K562 (cell line): ENCODE data around the gene FOXN3. TPM values are rescaled to one million over a fixed set of nuclear protein-coding genes. Genes with fewer than 3 reads are reported as not detected.

ENCODE experiments used
- ATAC-seq: fragments of 200-7000 bp; cut with Tn5 transposase; 3 replicates; pipeline ENCODE4 v1.9.1; 2020; ENCODE audit warnings: moderate library complexity
- BruUV-seq: library from RNA; stranded (reverse); fragments of 400-500 nt; replicated peaks from 2 replicates; lab custom pipeline; 2021; lab: Mats Ljungman, UMichigan
- CTCF ChIA-PET: fragments of 300-600 bp; formaldehyde crosslinking; extraction: SDS; loops from one replicate; lab custom pipeline; 2021; ENCODE audit warnings: low intra/inter-chr PET ratio; lab: Yijun Ruan, JAX
- POLR2A ChIA-PET: fragments of 300-600, 350-650 bp; sonication (Branson Sonifier 250); formaldehyde crosslinking; extraction: SDS; loops from one replicate; lab custom pipeline; 2021; ENCODE audit warnings: antibody characterized with exemption, inconsistent platforms; lab: Yijun Ruan, JAX
- DNase-seq, 4 experiments: peaks; one replicate each; pipeline versions ENCODE4 v3.0.0 to v3.0.0-alpha.2; 2011 to 2018; ENCODE audit warnings: low spot score in 3 of 4, mixed read lengths in 3 of 4; ENCODE audit errors: extremely low read depth in 1 of 4
- FAIRE-seq: peaks from 2 replicates; lab custom pipeline; 2011; peaks lifted over from hg19 to GRCh38; lab: Jason Lieb, UNC
- H2AFZ ChIP-seq: 2 replicates; pipeline ENCODE4 v1.6.0; 2011; ENCODE audit warnings: low read depth, low read length, control low read depth, inconsistent platforms
- H3K27ac ChIP-seq: fragments of 200-600 bp; 3 replicates; pipeline ENCODE4 v1.8.0; 2011; ENCODE audit warnings: low read depth, mild to moderate bottlenecking, control low read depth, inconsistent platforms, low read length, moderate library complexity, mixed read lengths; ENCODE audit errors: extremely low read depth
- H3K27me3 ChIP-seq, 2 experiments: fragments of 300-600 bp in 1 of 2; 2 replicates in 1 of 2; 3 replicates in 1 of 2; pipeline versions ENCODE4 v1.6.0 to v1.8.0; 2011; ENCODE audit warnings: inconsistent platforms in 2 of 2, low read length in 2 of 2, mild to moderate bottlenecking in 1 of 2, mixed read lengths in 1 of 2, moderate library complexity in 1 of 2; ENCODE audit not compliant: control insufficient read depth in 2 of 2, insufficient read depth in 2 of 2
- H3K36me3 ChIP-seq: fragments of 300-600 bp; 3 replicates; pipeline ENCODE4 v1.8.0; 2011; ENCODE audit warnings: mild to moderate bottlenecking, low read length, inconsistent platforms; ENCODE audit not compliant: control insufficient read depth, insufficient read depth
- H3K4me1 ChIP-seq, 2 experiments: fragments of 200-600 bp in 1 of 2; replicated peaks in 1 of 2; 2 replicates in 1 of 2; 3 replicates in 1 of 2; pipeline versions ENCODE4 v1.5.1 to v1.8.0; 2011; ENCODE audit warnings: inconsistent platforms in 2 of 2, low read length in 2 of 2, mild to moderate bottlenecking in 1 of 2, mixed read lengths in 1 of 2, moderate library complexity in 1 of 2; ENCODE audit not compliant: control insufficient read depth in 2 of 2, insufficient read depth in 2 of 2
- H3K4me2 ChIP-seq: 2 replicates; pipeline ENCODE4 v1.6.1; 2011; ENCODE audit warnings: low read length, control low read depth, inconsistent platforms, mixed read lengths; ENCODE audit not compliant: insufficient read depth
- H3K4me3 ChIP-seq: fragments of 200-600 bp; sonication (generic), shearing (Covaris generic); 2 replicates; pipeline ENCODE4 v1.5.1; 2016; ENCODE audit warnings: control low read depth, inconsistent platforms
- H3K79me2 ChIP-seq: fragments of 200-600 bp; 3 replicates; pipeline ENCODE4 v1.8.0; 2011; ENCODE audit warnings: low read length, inconsistent platforms; ENCODE audit not compliant: control insufficient read depth, insufficient read depth
- H3K9ac ChIP-seq, 2 experiments: 2 replicates each; pipeline versions ENCODE4 v1.6.0 to v1.6.1; 2011; ENCODE audit warnings: low read depth in 2 of 2, low read length in 2 of 2, control low read depth in 1 of 2, inconsistent platforms in 1 of 2, mild to moderate bottlenecking in 1 of 2, mixed read lengths in 1 of 2; ENCODE audit not compliant: insufficient read depth in 1 of 2
- H3K9me1 ChIP-seq: one replicate; pipeline ENCODE4 v1.6.0; 2011; ENCODE audit warnings: inconsistent platforms, mild to moderate bottlenecking, low read length, moderate library complexity; ENCODE audit not compliant: control insufficient read depth, insufficient read depth
- H3K9me3 ChIP-seq: replicated peaks from 2 replicates; pipeline ENCODE4 v1.5.1; 2011; ENCODE audit warnings: low read depth, low read length, inconsistent platforms; ENCODE audit not compliant: control insufficient read depth, insufficient read depth
- H4K20me1 ChIP-seq: replicated peaks from 2 replicates; pipeline ENCODE4 v1.6.1; 2011; ENCODE audit warnings: low read length, inconsistent platforms, mixed read lengths; ENCODE audit not compliant: control insufficient read depth, insufficient read depth
- FOXK1 ChIP-seq: sonication (generic); formaldehyde crosslinking; IDR thresholded peaks from 2 replicates; pipeline ENCODE4 v1.8.0; 2022; ENCODE audit warnings: missing genetic modification reagents, mild to moderate bottlenecking, borderline replicate concordance
- KAT2B ChIP-seq: IDR thresholded peaks from one replicate; pipeline ENCODE4 v1.6.1; 2012; ENCODE audit warnings: low read depth, mild to moderate bottlenecking, control low read depth, inconsistent platforms, low read length, moderate library complexity
- NONO ChIP-seq, 2 experiments: fragments of 200-400 bp in 1 of 2; fragments of 450-650 bp in 1 of 2; formaldehyde crosslinking in 1 of 2; IDR thresholded peaks; 2 replicates each; pipeline ENCODE4 v1.6.1; 2017; ENCODE audit warnings: low read depth in 2 of 2, mild to moderate bottlenecking in 2 of 2, moderate library complexity in 2 of 2, low read length in 1 of 2
- POLR3A ChIP-seq: IDR thresholded peaks from 2 replicates; pipeline ENCODE4 v1.6.1; 2011; ENCODE audit warnings: borderline replicate concordance, mild to moderate bottlenecking, moderate library complexity; ENCODE audit not compliant: insufficient read length, insufficient read depth; ENCODE audit errors: extremely low read depth
- RAD21 ChIP-seq, 2 experiments: fragments of 250-450 bp in 1 of 2; fragments of 450-650 bp in 1 of 2; sonication (Bioruptor Pico) in 1 of 2; formaldehyde crosslinking in 1 of 2; IDR thresholded peaks in 1 of 2; conservative IDR thresholded peaks in 1 of 2; 2 replicates each; pipeline versions ENCODE4 v1.4.0 to v1.8.0; 2020 to 2022; ENCODE audit warnings: mild to moderate bottlenecking in 2 of 2, moderate library complexity in 1 of 2
- ZSCAN32 ChIP-seq: fragments of 450-650 bp; formaldehyde crosslinking; IDR thresholded peaks from 2 replicates; pipeline ENCODE4 v1.4.0; 2020; ENCODE audit warnings: mild to moderate bottlenecking, moderate library complexity
- WGBS: fragments of 100-300 bp; shearing (Covaris generic); methylation state at CpG from one replicate; pipeline ENCODE4 v1.1.6; 2016; ENCODE audit warnings: low coverage, mixed read lengths; ENCODE audit not compliant: insufficient coverage; ENCODE audit errors: missing lambda C conversion rate; 5-methylcytosine and 5-hydroxymethylcytosine counted together
- in situ Hi-C: fragments of 300-500 bp; cut with MboI; formaldehyde crosslinking; loops from 4 replicates; pipeline ENCODE4 v1.15.0; 2018; ENCODE audit warnings: inconsistent platforms, mixed read lengths
- intact Hi-C: fragments of 100-400 bp; cut with micrococcal nuclease; formaldehyde crosslinking; loops from 2 replicates; pipeline ENCODE4 v1.14.2; 2022
- polyA plus RNA-seq, 8 experiments: library from polyadenylated mRNA; depleted of rRNA in 4 of 8; stranded (reverse) in 5 of 8; unstranded in 3 of 8; fragments of >200 nt; fragmentation: Nextera tagmentation in 2 of 8; fragmentation: Illumina TruSeq in 1 of 8; extraction: Ambion mirVana in 2 of 8; extraction: Trizol in 1 of 8; gene quantifications; 2 replicates each; pipeline versions ENCODE4 v1.2.1 to v1.2.3, GENCODE V29; 2011 to 2014; ENCODE audit warnings: inconsistent platforms in 1 of 8, missing spikeins in 1 of 8
- total RNA-seq, 7 experiments: library from RNA; depleted of rRNA in 6 of 7; stranded (reverse); fragments of >200 nt in 6 of 7; fragmentation: Illumina TruSeq in 2 of 7; extraction: Trizol in 2 of 7; gene quantifications; 2 replicates each; pipeline versions ENCODE4 v1.2.1 to v1.2.3, GENCODE V29; 2011 to 2021; ENCODE audit warnings: low replicate concordance in 1 of 7
- TF ChIP-seq, protein P1 (sequence below), 3 experiments: IDR thresholded peaks in 2 of 3; conservative IDR thresholded peaks in 1 of 3; 2 replicates each; pipeline ENCODE4 v1.5.1; 2011 to 2012; ENCODE audit warnings: low read length in 3 of 3, mild to moderate bottlenecking in 3 of 3, control low read depth in 2 of 3, improper control_type of control experiment in 1 of 3, inconsistent platforms in 1 of 3, low read depth in 1 of 3, mixed read lengths in 1 of 3, moderate library complexity in 1 of 3; ENCODE audit not compliant: insufficient read depth in 2 of 3

Gene FOXN3
- total and polyA plus RNA-seq, 9 of the 15 experiments (the other 6 are each of a cell fraction or from before 2014, with no cell fraction given): 0.07 to 1.3 (median 0.40) TPM

DNA sequence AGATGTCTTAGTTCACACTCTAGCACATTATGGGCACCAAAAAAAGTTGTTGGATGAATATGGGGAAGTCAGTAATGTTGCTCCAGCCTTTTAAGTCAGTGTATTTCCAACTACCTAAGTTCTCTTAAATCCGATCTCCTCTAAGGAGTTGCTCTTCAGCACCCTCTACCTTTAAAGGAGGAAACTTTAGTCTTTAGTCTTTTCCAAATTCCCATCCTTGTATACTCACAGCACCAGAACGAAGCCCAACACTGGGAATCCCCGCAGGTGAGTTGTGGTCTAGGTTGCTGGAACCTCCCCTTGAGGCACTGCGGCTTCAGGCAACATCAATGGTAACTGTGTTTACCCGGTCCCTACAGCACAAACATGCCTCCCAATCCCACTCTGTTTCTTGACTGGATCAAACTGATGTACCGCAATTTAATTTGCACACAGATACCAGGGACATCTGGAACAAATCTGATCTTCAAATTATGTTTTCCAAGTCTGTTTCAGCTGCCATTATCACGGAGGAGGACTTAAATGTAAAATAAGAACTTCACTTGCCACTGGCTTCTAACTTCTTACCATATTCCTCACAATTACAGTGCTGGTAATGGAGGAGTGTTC, 179.0 kb downstream of the FOXN3 start:
- in situ Hi-C loops: no loop called here
- POLR2A ChIA-PET: no interaction called here
- BruUV-seq: no TSS peak

More for the DNA sequence above, 179.0 kb downstream of the FOXN3 start:
- intact Hi-C loops: loop anchor here (5.0 kb wide), 1 partner anchor 196 kb away; no protein-coding TSS in a partner anchor
- TF ChIP-seq NONO (IDR thresholded peaks at IDR 0.05; ENCODE audit: low read depth in 2 of 2, low read length in 1 of 2) (no peak), RAD21 (CRISPR knock-in tag; conservative IDR thresholded peaks at IDR 0.05 in 1 of 2, IDR thresholded peaks at IDR 0.05 in 1 of 2) (peak in 1 of 2 experiments; percentile 42; a peak in 2 of 4 replicates), ZSCAN32 (CRISPR knock-in tag) (no peak), KAT2B (no peak), POLR3A (no peak), FOXK1 (CRISPR knock-in tag) (no peak)
- TF ChIP-seq, protein P1, sequence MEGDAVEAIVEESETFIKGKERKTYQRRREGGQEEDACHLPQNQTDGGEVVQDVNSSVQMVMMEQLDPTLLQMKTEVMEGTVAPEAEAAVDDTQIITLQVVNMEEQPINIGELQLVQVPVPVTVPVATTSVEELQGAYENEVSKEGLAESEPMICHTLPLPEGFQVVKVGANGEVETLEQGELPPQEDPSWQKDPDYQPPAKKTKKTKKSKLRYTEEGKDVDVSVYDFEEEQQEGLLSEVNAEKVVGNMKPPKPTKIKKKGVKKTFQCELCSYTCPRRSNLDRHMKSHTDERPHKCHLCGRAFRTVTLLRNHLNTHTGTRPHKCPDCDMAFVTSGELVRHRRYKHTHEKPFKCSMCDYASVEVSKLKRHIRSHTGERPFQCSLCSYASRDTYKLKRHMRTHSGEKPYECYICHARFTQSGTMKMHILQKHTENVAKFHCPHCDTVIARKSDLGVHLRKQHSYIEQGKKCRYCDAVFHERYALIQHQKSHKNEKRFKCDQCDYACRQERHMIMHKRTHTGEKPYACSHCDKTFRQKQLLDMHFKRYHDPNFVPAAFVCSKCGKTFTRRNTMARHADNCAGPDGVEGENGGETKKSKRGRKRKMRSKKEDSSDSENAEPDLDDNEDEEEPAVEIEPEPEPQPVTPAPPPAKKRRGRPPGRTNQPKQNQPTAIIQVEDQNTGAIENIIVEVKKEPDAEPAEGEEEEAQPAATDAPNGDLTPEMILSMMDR (IDR thresholded peaks at IDR 0.05 in 2 of 3, conservative IDR thresholded peaks at IDR 0.05 in 1 of 3; ENCODE audit: insufficient read depth in 2 of 3, low read depth in 1 of 3, low read length in 3 of 3): peak; percentile 4 to 43 (median 29); a peak in 2 of 6 replicates
- Histone ChIP-seq H3K36me3 (no peaks in the 10 kb centered on the region), H3K4me1 (no peaks in the 10 kb centered on the region), H3K4me2 (no peak overlapping the region), H3K4me3 (no peak overlapping the region), H4K20me1 (no peaks in the 10 kb centered on the region), H3K9me3 (no peaks in the 10 kb centered on the region), H3K27me3 (no peaks in the 10 kb centered on the region; a peak in 2 of 5 replicates), H3K9me1 (no peaks in the 10 kb centered on the region), H3K9ac (no peak overlapping the region), H3K27ac (no peak overlapping the region), H3K79me2 (no peaks in the 10 kb centered on the region), H2AFZ (no peak overlapping the region)
- FAIRE-seq (no peak), ATAC-seq (no peak), DNase-seq (peak in 1 of 4 experiments; percentile 4)
- CTCF ChIA-PET: no interaction called here
- 2% methylated on average over 7 of the region's 7 CpGs for WGBS
